ENCODE measurements around the gene OSBPL10. TPM values are rescaled to one million over a fixed set of nuclear protein-coding genes. Genes with fewer than 3 reads are reported as not detected.
A peak's percentile ranks its signal among the peaks of the same experiment; 100 is the strongest.

The OSBPL10 gene
- total RNA-seq, 1 donor from 2014 or later, result 24.4 TPM

DNA sequence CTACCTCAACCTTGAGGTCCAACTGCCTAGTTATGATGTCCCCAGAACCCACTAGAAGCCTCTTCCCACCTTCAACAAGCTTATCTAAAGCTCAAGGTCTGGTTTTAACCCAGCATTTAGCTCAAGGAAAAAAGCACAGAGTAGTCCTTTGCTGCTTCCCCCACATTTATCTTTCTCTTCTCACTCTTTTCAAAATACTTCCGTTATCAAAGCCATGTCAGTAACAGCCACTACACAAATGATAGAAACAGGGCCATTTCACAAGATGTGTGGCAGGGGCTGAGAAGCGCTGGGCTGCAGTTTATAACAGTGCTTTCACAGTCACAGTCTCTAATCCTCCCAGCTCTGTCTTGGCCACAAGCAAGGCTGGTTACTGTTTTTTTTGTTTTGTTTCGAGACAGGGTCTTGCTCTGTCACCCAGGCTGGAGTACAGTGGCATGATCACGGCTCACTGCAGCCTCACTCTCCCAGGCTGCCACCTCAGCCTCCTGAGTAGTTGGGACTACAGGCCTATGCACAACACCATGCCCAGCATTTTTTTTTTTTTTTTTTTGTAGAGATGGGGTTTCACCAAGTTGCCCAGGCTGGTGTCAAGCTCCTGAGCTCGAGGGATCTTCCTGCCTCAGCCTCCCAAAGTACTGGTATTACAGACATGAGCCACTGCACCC is 218.8 kb downstream of the OSBPL10 start:
- H3K9me3 Mint-ChIP-seq, result no peaks in the 10 kb centered on the region
- no peak for DNase-seq (ENCODE audit: extremely low spot score, unreplicated experiment)
- no peaks in the 10 kb centered on the region for H3K36me3 Mint-ChIP-seq
- no peak overlapping the region for H3K4me3 Mint-ChIP-seq
- no peaks in the 10 kb centered on the region for H3K27me3 Mint-ChIP-seq
- TF ChIP-seq, protein P1, sequence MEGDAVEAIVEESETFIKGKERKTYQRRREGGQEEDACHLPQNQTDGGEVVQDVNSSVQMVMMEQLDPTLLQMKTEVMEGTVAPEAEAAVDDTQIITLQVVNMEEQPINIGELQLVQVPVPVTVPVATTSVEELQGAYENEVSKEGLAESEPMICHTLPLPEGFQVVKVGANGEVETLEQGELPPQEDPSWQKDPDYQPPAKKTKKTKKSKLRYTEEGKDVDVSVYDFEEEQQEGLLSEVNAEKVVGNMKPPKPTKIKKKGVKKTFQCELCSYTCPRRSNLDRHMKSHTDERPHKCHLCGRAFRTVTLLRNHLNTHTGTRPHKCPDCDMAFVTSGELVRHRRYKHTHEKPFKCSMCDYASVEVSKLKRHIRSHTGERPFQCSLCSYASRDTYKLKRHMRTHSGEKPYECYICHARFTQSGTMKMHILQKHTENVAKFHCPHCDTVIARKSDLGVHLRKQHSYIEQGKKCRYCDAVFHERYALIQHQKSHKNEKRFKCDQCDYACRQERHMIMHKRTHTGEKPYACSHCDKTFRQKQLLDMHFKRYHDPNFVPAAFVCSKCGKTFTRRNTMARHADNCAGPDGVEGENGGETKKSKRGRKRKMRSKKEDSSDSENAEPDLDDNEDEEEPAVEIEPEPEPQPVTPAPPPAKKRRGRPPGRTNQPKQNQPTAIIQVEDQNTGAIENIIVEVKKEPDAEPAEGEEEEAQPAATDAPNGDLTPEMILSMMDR (conservative IDR thresholded peaks at IDR 0.05), result no peak
- H3K27ac Mint-ChIP-seq, result peak overlapping the region; percentile 6
- H3K4me1 Mint-ChIP-seq (ENCODE audit: unreplicated experiment), result peaks cover 37% of the 10 kb centered on the region

DNA sequence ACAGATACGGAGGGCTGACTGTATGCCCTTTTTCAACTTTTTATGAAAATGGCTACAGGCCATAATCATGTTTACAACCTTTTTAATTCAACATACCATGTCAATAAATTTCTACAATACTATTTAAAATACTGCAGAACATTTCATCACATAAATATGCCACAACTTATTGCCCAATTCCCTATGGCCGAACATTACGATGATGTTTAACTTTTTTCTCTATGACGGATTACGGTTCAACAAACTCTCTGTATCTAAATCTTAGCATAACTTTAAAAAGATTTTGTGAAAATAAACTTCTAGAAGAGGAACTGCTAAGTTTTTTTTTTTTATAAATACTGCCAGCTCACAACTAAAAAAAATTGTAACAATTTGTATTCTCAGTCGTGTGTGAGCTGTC is 220.4 kb downstream of the OSBPL10 start:
- peaks cover 36% of the 10 kb centered on the region for H3K4me1 Mint-ChIP-seq (ENCODE audit: unreplicated experiment)
- TF ChIP-seq, protein P1 (conservative IDR thresholded peaks at IDR 0.05), result no peak
- H3K4me3 Mint-ChIP-seq, result no peak overlapping the region

GRCh38 chr3:31758322-31758965 is 222.6 kb downstream of the OSBPL10 start:
- no peaks in the 10 kb centered on the region for H3K27me3 Mint-ChIP-seq
- H3K9me3 Mint-ChIP-seq, result peaks cover 6% of the 10 kb centered on the region
- no peak for DNase-seq (ENCODE audit: extremely low spot score, unreplicated experiment)
- H3K4me1 Mint-ChIP-seq (ENCODE audit: unreplicated experiment), result peaks cover 36% of the 10 kb centered on the region
- TF ChIP-seq, protein P1 (conservative IDR thresholded peaks at IDR 0.05), result no peak
- peak overlapping the region; percentile 17 for H3K4me3 Mint-ChIP-seq
- H3K27ac Mint-ChIP-seq, result peak overlapping the region; percentile 80
- H3K36me3 Mint-ChIP-seq, result no peaks in the 10 kb centered on the region

More for the DNA sequence above, 220.4 kb downstream of the OSBPL10 start:
- no peak for DNase-seq (ENCODE audit: extremely low spot score, unreplicated experiment)
- Mint-ChIP-seq H3K27me3 (no peaks in the 10 kb centered on the region), H3K9me3 (peaks cover 6% of the 10 kb centered on the region), H3K27ac (no peak overlapping the region), H3K36me3 (no peaks in the 10 kb centered on the region)

DNA sequence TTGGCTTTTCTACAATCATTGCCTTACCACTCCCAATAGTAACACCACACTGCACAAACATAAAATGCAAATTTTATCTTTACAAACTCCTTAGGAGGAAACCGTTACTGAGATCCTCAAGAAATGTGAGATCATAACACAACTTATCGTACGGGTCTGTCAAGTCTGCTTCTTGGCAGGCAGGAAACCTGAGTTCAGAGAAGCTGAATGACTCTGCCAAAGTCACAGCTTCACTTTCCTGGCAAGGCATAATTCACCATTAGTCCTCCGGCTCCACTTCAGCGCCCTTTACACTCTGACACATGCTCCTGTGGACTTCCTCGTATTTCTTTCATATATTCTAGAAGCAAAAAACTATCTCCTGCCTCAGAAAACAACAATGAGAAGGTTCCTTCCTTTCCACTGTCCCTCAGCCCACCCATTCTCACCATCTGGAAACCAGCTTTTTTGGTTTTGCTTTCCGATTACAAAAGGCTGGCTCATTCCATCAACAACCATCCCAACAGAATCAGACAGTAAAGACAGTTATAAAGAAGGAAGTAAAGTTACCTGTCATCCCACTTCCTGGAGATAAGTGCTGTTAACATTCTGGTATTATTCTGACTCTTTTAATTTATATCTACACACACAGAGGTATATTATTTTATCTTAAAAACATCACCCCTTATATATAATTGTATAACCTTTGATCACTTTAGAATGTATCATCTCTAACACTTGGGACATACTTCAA is 225.0 kb downstream of the OSBPL10 start:
- H3K4me3 Mint-ChIP-seq, result peak overlapping the region; percentile 40
- H3K36me3 Mint-ChIP-seq, result no peaks in the 10 kb centered on the region
- H3K4me1 Mint-ChIP-seq (ENCODE audit: unreplicated experiment), result peaks cover 31% of the 10 kb centered on the region
- TF ChIP-seq, protein P1 (conservative IDR thresholded peaks at IDR 0.05), result no peak
- no peak for DNase-seq (ENCODE audit: extremely low spot score, unreplicated experiment)
- peak overlapping the region; percentile 86 for H3K27ac Mint-ChIP-seq
- peaks cover 6% of the 10 kb centered on the region for H3K9me3 Mint-ChIP-seq
- H3K27me3 Mint-ChIP-seq, result no peaks in the 10 kb centered on the region

DNA sequence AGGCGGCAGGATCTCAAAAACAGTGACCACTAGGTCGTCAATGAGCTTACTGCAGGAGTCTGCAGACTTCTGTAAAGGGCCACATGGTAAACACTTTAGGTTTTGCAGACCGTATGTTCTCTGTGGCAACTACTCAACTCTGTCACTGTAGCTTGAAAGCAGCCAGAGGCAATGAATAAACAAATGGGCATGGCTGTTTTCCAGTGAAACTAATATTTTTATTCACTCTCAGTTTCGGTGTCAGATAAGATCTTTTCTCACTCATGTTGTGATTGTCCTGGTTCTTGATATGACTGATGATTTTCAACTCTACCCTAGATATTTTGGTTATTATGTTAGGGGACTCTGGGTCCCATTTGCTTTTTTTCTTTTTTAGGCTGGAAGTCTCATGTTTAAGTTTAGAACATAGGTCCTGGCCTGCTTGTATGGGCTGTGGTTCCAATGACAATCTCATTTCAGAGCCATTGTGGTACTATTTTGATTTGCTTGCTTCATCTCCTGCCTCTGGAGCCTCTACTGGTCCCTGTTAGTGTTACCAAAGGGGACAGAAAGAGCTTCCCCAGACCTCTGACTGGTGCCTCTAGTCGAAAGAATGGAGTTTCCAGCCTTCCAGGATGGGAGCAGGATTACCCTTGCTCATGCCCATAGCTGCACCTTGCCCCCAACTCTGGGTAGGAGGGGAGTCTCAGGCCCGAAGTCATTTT is 226.3 kb downstream of the OSBPL10 start:
- Mint-ChIP-seq H3K9me3 (peaks cover 6% of the 10 kb centered on the region), H3K36me3 (no peaks in the 10 kb centered on the region), H3K27ac (peak overlapping the region; percentile 86), H3K27me3 (no peaks in the 10 kb centered on the region), H3K4me1 (ENCODE audit: unreplicated experiment) (peaks cover 31% of the 10 kb centered on the region), H3K4me3 (peak overlapping the region; percentile 11)
- TF ChIP-seq, protein P1 (conservative IDR thresholded peaks at IDR 0.05), result no peak
- DNase-seq (ENCODE audit: extremely low spot score, unreplicated experiment), result no peak

All from type B pancreatic cell (in vitro differentiated cells).